GM12872 (cell line): ENCODE data around the gene METTL26.

ENCODE experiments used
- CTCF ChIP-seq: IDR thresholded peaks from 3 replicates; pipeline ENCODE4 v1.5.1; 2011; ENCODE audit warnings: low read depth, mild to moderate bottlenecking, low read length, moderate library complexity; ENCODE audit not compliant: insufficient read depth

METTL26 gene

DNA sequence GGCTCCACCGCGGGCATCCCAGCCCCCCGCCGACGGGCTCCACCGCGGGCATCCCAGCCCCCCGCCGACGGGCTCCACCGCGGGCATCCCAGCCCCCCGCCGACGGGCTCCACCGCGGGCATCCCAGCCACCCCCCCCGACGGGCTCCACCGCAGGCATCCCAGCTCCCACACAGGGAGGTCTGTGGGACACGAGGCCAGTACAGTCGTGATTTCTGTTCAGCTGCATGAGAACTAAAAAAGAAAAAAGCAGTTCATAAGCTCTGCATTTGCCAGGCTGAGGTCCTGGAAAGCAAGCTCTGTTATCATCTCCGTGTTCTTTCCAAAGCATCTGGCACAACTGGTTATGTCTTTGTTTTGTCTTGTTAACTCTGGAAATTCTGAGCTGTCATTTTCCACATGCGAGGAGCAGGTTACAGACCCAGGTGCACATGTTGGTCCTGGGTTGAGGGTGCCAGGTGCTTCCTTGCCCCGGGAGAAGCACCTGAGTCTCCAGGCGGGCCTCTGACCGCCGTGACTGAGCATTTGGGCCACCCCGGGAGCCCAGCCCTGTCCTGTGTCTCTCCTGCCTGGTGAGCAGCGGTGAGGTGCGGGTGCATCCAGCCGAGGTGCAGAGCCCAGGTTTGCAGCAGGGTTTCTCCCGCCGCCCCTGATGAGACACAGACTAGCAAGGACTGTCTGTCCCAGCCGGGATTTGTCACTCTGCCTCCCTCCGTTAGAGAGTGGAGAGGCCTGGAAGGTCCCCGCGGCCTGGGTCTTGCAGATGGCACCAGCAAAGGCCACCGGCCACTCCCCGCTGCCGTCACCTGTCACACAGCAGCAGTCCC is 15.2 kb downstream of the METTL26 start:
- no peak for TF ChIP-seq CTCF

DNA sequence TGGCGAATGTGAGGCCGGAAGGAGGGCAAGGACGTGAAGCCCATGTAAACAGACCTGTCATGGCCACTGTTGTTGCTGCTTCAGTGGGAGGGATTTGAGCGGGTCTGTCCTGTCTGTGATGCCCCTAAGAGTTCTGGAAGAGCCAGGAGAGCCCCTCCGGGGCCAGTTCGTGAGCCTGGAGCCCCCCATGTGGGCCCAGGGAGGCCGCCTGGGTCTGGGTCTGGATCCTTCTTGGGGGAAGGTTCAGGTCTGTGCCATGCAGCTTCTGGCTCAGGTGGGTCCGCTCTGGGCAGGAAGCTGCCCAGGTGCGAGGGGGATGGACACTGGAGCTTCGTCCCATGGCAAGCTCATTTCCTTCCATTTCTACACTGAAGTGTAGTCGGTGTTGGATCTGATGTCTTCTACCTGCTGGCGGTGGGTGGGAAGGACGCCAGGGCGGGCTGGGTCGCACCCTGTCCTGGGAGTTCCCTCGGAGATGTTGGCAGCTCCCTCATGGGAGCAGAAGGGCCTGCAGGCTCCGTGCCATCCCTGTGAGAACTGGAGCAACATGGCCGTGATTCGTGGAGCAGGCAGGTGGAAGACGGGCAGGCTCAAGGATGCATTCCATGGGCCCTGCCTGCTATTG is 16.5 kb downstream of the METTL26 start:
- TF ChIP-seq CTCF, result no peak

DNA sequence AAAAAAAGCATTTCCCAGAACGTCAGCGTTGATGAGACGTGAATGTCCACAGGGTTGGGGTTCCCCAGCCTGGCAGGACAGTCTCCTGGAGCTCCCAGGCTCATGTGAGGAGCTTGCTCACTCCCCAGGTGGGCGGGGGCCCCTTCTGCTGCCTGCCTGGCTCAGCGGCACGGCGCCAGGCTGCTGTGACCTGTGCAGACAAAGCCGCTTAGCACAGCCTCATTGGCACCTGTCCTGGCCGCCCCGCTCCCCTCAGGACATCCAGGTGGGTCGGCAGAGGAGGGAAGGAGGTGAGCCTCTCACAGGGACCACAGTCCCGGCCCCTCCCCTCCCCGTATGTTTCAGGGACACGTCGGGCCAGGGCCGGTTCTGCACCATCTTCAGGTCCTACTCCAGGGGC is 18.2 kb downstream of the METTL26 start:
- no peak for TF ChIP-seq CTCF

- no peak for TF ChIP-seq CTCF
Observed at GRCh38 chr16:616733-617586, 19.1 kb downstream of the METTL26 start.

DNA sequence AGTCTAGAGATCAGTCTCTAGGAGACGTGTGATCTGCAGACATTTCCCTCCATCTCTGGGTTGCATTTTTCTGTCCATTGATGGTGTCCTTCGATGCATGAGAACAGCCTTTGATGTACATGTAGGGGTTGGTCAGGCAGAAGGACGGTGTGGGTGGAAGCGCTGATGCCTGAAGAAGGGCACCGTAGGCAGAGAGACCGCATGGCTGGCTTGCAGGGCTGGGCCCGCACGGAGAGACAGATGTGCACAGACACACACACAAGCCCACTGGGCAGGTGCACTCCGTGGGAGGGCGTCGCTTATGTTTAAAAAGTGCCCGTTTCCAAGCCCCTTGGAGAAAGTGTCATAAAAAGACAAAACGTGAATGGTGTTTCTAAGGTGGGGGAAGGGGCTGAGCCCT is 21.0 kb downstream of the METTL26 start:
- no peak for TF ChIP-seq CTCF

DNA sequence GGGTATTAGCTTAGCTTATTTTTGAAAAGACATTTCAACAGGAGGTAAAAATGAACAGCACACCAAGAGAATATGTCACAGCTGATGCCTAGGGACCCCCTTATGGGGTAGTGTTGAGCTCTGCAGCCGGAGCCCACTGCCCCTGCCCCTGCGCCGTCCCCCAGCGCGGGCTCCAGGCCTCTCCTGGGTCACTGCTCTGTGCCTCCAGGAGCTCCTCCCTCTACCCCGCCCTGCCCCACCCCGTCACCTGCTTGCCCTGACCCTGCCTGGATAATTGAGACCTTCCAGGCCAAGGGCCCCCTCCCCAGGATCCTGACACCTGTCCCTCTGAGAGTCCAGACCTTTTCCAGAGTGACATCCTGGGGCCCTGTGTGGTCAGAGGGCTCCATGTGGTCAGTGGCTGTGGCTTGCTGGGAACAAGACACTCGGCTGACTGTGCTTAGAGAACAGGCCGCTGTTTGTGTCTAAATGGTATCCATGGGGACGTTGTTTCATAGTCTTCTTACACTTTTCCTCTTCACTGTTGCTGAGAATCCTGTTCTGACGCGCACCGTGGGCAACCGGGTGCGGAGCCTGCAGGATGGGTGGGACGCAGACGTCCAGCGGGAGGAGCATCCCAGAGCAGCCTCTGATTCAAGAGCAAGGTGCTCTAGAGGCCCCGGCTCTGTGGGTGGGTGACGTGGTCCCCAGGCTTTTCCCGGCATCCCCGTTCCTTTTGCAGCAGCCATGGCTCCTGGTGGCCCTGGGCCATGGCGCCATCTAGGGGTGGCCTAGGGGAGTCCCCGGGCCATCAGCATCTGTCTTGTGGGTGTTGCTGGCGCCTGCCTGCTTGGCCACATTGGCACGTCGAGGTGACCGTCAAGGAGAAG is 25.4 kb downstream of the METTL26 start:
- TF ChIP-seq CTCF, result peak; percentile 44
